ENCODE results near the gene TMEM169.

The TMEM169 gene

DNA sequence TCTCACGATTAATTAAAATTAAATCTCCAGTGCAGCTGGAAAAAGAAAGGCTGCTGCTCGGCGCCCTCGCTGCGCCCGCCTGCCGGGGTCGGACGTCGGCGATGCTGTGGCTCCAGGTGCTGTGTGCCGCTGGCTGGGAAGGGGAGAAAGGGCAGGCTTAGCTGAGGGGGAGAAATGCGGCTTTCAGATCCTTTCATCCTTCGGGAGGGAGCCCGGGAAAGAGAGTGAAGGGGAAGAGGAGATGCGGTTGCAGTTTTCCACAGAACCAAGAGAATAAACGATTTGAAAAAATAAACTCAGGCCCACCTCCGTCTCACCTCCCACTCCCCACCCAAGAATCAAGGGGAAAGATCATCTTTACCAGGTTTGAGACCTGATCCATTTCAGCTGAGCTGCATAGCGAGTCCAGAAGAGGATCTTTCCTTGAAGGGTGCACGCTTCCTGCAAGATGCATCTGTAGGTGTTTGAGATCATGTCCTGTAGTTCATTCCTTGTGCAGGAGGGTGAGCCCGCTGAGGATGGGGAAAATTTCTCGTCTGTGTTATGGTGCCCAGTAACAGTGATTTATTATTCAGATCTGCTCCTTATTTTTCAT, 495 bp downstream of the TMEM169 start:
- TF ChIP-seq, protein P1, sequence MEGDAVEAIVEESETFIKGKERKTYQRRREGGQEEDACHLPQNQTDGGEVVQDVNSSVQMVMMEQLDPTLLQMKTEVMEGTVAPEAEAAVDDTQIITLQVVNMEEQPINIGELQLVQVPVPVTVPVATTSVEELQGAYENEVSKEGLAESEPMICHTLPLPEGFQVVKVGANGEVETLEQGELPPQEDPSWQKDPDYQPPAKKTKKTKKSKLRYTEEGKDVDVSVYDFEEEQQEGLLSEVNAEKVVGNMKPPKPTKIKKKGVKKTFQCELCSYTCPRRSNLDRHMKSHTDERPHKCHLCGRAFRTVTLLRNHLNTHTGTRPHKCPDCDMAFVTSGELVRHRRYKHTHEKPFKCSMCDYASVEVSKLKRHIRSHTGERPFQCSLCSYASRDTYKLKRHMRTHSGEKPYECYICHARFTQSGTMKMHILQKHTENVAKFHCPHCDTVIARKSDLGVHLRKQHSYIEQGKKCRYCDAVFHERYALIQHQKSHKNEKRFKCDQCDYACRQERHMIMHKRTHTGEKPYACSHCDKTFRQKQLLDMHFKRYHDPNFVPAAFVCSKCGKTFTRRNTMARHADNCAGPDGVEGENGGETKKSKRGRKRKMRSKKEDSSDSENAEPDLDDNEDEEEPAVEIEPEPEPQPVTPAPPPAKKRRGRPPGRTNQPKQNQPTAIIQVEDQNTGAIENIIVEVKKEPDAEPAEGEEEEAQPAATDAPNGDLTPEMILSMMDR (IDR thresholded peaks at IDR 0.05), result no peak

DNA sequence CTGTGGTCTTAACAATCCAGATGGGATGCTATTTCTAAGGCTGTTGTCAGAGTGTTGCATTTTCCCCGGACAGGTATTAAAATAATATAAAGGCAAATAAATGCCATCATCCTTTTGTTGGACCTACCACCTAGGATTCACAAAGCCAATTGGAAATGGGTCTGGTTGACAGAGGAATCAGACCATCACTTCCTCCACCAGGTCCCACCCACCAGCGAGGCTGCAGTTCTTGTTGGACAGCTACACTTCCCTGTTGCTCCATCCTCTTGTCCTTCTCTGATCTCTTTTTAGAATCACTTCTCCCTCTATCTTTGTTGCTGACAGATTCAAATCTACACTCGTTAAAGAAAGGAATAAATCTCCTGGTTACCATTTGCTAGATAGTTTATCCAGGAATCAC, 1.1 kb downstream of the TMEM169 start:
- TF ChIP-seq, protein P1 (IDR thresholded peaks at IDR 0.05), result no peak

DNA sequence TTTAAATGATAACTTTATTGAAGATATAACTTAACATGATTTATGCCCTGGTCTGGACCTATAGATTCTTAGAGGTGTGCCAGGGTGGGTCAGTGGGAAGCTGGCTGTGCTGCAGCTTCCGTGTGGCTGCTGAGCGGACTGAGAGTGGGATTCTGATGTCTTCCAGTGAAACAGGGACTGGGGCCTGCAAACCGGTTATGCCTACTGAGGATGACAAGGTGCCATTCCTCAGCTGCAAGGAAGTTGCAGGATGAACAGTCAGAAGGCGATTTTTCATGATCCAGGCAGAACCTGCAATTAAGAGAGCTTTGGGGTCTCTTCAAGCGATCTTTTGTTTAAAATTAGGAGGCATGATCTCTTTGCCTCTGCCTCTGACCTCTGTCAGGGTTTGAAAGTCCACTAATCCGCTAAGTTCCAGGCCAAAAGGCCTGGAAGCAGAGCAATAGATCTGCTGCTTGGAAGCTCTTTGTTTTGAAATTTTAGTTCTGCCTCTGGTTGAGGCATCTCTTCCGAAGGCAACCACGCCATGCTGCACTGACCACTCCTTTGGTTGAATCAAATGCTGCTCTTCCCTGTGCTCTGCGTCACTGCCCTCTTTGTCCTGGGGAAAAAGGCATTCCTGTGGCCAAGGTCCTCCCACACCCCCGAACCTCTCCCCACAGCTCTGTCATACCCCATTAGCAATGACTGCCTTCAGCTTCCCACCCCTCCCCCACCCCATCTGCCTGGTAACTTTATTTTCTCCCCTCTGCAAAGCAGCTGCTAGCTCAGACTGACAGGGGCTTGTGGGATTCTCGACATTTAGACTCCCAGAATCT, 2.0 kb downstream of the TMEM169 start:
- TF ChIP-seq, protein P1 (IDR thresholded peaks at IDR 0.05), result no peak

DNA sequence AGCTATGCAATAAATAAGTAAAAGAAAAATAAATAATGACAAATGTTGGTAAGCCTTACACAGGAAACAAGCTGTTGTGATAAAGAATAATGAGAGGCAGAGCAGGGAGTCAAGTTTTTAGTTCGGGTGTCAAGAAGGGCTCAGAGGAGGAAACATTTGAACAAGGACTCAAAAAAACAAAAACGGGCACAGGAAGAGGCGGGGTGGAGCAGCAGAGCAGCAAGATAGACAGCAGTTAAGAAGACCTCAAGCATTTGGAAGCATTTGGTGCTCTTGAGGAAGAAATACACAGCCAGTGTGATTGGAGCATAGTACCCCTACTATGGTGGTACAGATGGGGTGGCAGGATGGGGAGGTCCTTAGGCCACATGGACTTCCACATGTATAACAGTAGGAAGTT, 2.8 kb downstream of the TMEM169 start:
- TF ChIP-seq, protein P1 (IDR thresholded peaks at IDR 0.05), result no peak

DNA sequence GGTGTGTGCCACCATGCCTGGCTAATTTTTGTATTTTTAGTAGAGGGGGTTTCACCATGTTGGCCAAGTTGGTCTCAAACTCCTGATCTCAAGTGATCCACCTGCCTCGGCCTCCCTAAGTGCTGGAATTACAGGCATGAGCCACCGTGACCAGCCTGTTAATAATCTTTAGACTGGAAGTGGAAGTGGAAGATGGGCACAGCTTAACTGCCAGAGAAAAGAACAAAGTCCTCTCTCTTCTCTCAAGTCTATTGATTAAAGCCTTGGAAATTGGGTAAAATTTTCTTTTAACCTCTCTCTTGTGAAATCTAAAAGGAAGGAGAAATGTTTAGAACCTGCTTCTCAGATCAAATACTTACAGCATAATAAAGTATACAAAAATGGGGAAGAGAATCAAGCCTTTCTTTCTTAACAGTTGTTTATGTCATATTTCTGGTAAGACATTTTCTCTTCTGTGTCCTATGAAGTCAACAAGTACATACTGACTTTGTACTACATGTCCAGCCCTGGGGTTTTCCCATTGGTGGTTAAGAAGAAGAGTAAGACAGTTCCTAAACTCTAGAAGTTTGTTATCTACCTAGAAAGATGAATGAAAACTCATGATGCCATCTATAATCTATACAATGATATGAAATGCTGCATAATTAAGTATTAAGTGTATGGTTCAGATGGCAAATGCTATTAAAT, 4.6 kb downstream of the TMEM169 start:
- TF ChIP-seq, protein P1 (IDR thresholded peaks at IDR 0.05), result no peak

DNA sequence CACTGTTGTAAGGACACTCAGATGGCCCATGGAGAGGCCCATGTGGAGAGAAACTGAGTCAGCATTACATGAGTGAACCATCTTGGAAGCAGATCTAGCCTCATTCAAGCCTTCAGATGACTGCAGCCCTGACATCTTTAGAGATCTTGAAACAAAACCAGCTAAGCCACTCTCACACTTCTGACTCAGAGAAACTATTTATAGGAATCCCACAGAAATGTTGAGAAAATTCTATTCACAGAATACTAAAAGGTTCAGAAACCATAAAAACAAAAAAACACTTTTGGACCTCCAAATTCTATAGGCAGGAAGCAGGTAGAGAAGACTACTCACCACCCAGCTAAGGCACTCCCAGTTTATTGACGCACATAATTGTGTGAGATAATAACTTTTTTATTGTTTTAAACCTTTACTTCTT, 8.7 kb downstream of the TMEM169 start:
- TF ChIP-seq, protein P1 (IDR thresholded peaks at IDR 0.05), result no peak

DNA sequence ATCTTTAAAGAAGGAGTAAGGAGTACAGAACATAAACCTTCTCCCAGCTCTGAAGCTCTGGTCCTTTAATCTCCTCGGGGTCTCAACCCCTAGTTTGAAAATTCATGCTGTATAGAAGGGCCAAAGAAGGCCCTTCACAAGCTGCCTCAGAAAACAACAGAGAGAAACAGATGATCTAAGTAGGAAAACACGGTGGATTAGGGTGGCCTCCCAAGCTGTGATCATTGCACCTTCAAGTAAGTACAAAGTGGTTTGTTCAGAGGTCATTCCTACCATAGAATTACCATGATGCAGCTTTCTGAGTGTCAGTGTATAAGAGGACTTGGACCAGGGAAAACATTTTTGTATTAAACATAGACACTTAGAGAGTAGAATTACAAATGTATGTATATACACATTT, 10.9 kb downstream of the TMEM169 start:
- TF ChIP-seq, protein P1 (IDR thresholded peaks at IDR 0.05), result no peak

Data from LNCAP (cell line).